Measurements from ENCODE around the gene STARD13. TPM values are rescaled to one million over a fixed set of nuclear protein-coding genes. Genes with fewer than 3 reads are reported as not detected.

Gene STARD13
- total RNA-seq, 1 experiment from 2014 or later = 26.6 TPM

DNA sequence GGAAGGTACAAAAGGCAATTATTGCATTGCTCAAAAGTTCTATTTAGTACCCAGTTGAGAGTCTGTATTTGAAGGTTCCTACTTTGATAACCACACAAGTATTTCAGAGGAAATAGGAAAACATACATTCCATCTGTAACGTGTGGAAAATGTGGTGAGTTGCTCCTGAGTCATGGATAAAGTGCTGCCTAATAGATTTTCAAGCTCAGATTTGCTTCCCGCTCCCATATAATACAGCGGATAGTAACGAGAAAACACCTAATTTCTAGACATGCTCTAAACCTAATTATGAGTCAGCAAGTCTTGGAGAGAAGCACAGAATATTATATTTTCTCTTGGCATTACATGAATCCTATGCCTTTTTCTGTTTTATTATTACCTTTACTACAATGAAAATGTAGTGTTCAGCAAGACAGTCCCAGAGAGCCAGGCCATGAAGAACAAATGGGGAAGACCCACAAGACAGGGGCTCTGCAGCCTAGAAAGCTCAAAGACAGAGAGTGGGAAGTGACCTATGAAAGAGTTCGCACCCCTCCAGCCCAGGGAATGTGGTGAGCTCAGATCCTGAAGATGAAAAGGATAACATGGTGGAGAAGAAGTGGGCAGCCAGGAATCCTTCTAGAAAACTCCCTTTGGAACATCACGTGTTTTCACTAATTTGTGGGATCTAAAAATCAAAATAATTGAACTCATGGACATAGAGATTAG, 116.1 kb downstream of the STARD13 start:
- H4K20me1 ChIP-seq (ENCODE audit: low read length) = no peaks in the 10 kb centered on the region
- no peak for TF ChIP-seq EZH2 (IDR thresholded peaks at IDR 0.05; ENCODE audit: low read length, unreplicated experiment)
- no peak for TF ChIP-seq CTCF (conservative IDR thresholded peaks at IDR 0.05; ENCODE audit: low read depth, low read length)
- no peak for TF ChIP-seq EZH2phosphoT487 (IDR thresholded peaks at IDR 0.05; ENCODE audit: borderline replicate concordance, low read length)
- no peaks in the 10 kb centered on the region for H3K27me3 ChIP-seq (ENCODE audit: low read length)
- H3K79me2 ChIP-seq (ENCODE audit: low read length) = peaks cover 11% of the 10 kb centered on the region; the same call in 1 of the 2 replicates
- ATAC-seq = peak; percentile 89
- H3K4me1 ChIP-seq (ENCODE audit: insufficient read depth, low read length) = peaks cover 20% of the 10 kb centered on the region
- H3K9ac ChIP-seq (ENCODE audit: low read length) = no peak overlapping the region
- peak overlapping the region; percentile 62 for H3K27ac ChIP-seq (ENCODE audit: low read length)
- intact Hi-C loops (cut with micrococcal nuclease) = no loop called here
- peak; percentile 73 for DNase-seq
- H3K4me2 ChIP-seq (ENCODE audit: low read length) = peak overlapping the region; percentile 17
- ChIA-PET POLR2A (ENCODE audit: unreplicated experiment) (interaction anchor here (0.5 kb wide), 1 partner anchor 36 kb away, joined by 3 read pairs; no protein-coding TSS in a partner anchor), CTCF (interaction anchor here (0.5 kb wide), 1 partner anchor 72 kb away, joined by 3 read pairs; no protein-coding TSS in a partner anchor)
- no peaks in the 10 kb centered on the region for H3K9me2 ChIP-seq (replicated peaks; ENCODE audit: low read length)
- H3F3A ChIP-seq (ENCODE audit: low read length, unreplicated experiment) = no peaks in the 10 kb centered on the region
- no TSS peak for BruUV-seq (replicated peaks)
- no peaks in the 10 kb centered on the region for H3K9me3 ChIP-seq (ENCODE audit: low read length)
- no peak overlapping the region for H2AFZ ChIP-seq (ENCODE audit: low read length)
- no peak overlapping the region for H3K4me3 ChIP-seq (ENCODE audit: low read length)
- H3K36me3 ChIP-seq (ENCODE audit: low read depth, low read length) = peaks cover 17% of the 10 kb centered on the region; the same call in 1 of the 2 replicates

DNA sequence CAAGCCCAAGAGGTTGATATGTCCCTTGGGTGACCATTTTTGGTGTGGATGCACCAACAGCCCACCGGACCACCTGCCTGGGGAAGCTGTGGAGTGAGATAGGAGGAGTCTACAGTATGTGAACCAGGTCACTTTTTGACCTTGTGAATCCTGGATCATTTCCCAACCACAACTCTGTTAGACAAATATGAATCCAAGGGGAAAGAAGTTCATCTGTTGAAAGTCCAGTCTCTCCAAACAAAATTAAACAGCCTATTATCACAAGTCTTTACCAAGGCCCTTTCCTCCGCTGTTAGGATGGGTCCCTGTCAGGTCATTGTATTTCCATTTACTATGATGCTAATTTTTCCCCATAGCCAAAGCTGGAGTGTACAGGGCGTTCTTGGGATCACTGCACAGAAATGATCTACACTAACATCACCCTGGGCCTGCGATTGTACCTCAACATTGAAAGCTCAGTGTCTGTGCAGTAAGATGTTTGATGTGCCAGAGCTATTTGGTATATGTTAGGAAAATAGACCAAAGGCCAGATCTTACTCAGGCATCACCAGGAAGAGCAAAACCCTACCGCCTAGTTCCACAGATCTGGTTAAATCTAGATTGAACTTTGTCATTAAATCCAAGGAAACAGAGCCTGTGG, 117.1 kb downstream of the STARD13 start:
- Histone ChIP-seq H3K9ac (ENCODE audit: low read length) (no peak overlapping the region), H3F3A (ENCODE audit: low read length, unreplicated experiment) (no peaks in the 10 kb centered on the region), H4K20me1 (ENCODE audit: low read length) (no peaks in the 10 kb centered on the region), H3K4me2 (ENCODE audit: low read length) (no peak overlapping the region), H3K27me3 (ENCODE audit: low read length) (no peaks in the 10 kb centered on the region), H3K9me3 (ENCODE audit: low read length) (no peaks in the 10 kb centered on the region), H3K4me1 (ENCODE audit: insufficient read depth, low read length) (peaks cover 20% of the 10 kb centered on the region), H3K36me3 (ENCODE audit: low read depth, low read length) (peaks cover 24% of the 10 kb centered on the region), H3K9me2 (replicated peaks; ENCODE audit: low read length) (no peaks in the 10 kb centered on the region), H3K79me2 (ENCODE audit: low read length) (peaks cover 11% of the 10 kb centered on the region; the same call in 1 of the 2 replicates), H3K4me3 (ENCODE audit: low read length) (no peak overlapping the region), H3K27ac (ENCODE audit: low read length) (peak overlapping the region; percentile 62), H2AFZ (ENCODE audit: low read length) (no peak overlapping the region)
- DNase-seq (no peak), ATAC-seq (no peak)
- ChIA-PET CTCF (interaction anchor here (0.6 kb wide), 1 partner anchor 583 kb away, joined by 3 read pairs; no protein-coding TSS in a partner anchor), POLR2A (ENCODE audit: unreplicated experiment) (no interaction called here)
- intact Hi-C loops (cut with micrococcal nuclease) = no loop called here
- TF ChIP-seq EZH2 (IDR thresholded peaks at IDR 0.05; ENCODE audit: low read length, unreplicated experiment) = no peak
- TF ChIP-seq EZH2phosphoT487 (IDR thresholded peaks at IDR 0.05; ENCODE audit: borderline replicate concordance, low read length) = no peak
- no peak for TF ChIP-seq CTCF (conservative IDR thresholded peaks at IDR 0.05; ENCODE audit: low read depth, low read length)
- no TSS peak for BruUV-seq (replicated peaks)
